B cell (primary cell): ENCODE data around the gene SPHK1.

Experiments used
- EZH2 ChIP-seq: IDR thresholded peaks from 2 replicates; pipeline ENCODE4 v1.6.1; 2012; ENCODE audit warnings: borderline replicate concordance, low read depth, mild to moderate bottlenecking, moderate library complexity, low read length; ENCODE audit not compliant: insufficient read depth, poor library complexity, severe bottlenecking
- TF ChIP-seq, protein P1 (sequence below): fragments of 200-600 bp; IDR thresholded peaks from one replicate; pipeline ENCODE4 v1.8.0; 2022; ENCODE audit warnings: antibody characterized with exemption, mild to moderate bottlenecking

- TF ChIP-seq, protein P1, sequence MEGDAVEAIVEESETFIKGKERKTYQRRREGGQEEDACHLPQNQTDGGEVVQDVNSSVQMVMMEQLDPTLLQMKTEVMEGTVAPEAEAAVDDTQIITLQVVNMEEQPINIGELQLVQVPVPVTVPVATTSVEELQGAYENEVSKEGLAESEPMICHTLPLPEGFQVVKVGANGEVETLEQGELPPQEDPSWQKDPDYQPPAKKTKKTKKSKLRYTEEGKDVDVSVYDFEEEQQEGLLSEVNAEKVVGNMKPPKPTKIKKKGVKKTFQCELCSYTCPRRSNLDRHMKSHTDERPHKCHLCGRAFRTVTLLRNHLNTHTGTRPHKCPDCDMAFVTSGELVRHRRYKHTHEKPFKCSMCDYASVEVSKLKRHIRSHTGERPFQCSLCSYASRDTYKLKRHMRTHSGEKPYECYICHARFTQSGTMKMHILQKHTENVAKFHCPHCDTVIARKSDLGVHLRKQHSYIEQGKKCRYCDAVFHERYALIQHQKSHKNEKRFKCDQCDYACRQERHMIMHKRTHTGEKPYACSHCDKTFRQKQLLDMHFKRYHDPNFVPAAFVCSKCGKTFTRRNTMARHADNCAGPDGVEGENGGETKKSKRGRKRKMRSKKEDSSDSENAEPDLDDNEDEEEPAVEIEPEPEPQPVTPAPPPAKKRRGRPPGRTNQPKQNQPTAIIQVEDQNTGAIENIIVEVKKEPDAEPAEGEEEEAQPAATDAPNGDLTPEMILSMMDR = no peak
- no peak for TF ChIP-seq EZH2
Measured at GRCh38 chr17:76395980-76396379, 11.6 kb downstream of the SPHK1 start.
